Adrenal gland (tissue), 12 donors: ENCODE results near the gene FAM163B. TPM values are rescaled to one million over a fixed set of nuclear protein-coding genes. Genes with fewer than 3 reads are reported as not detected.

Experiments used
- DNase-seq, 7 donors: peaks; one replicate each; pipeline ENCODE4 v3.0.0-alpha.2; 2019 to 2020
- H3K27ac ChIP-seq, 5 donors: fragments of 200-600 bp; sonication (generic) in 4 of 5; 1 replicate in 3 of 5; 2 replicates in 2 of 5; pipeline versions ENCODE4 v1.5.1 to v1.8.0; 2016 to 2020; ENCODE audit warnings: mild to moderate bottlenecking in 1 of 5
- H3K27me3 ChIP-seq: fragments of 200-600 bp; 2 replicates; pipeline ENCODE4 v1.8.0; 2021
- H3K36me3 ChIP-seq, 2 donors: fragments of 200-600 bp; replicated peaks in 1 of 2; 1 replicate in 1 of 2; 2 replicates in 1 of 2; pipeline versions ENCODE4 v1.5.1 to v1.8.0; 2018 to 2022
- H3K4me1 ChIP-seq, 2 donors: fragments of 200-600 bp; replicated peaks in 1 of 2; 1 replicate in 1 of 2; 2 replicates in 1 of 2; pipeline versions ENCODE4 v1.5.1 to v1.8.0; 2018 to 2021
- H3K4me3 ChIP-seq, 4 donors: fragments of 200-600 bp; sonication (generic) in 3 of 4; one replicate each; pipeline ENCODE4 v1.5.1; 2016 to 2018
- H3K9me3 ChIP-seq, 3 donors: fragments of 200-600 bp; sonication (generic) in 1 of 3; replicated peaks in 1 of 3; 1 replicate in 2 of 3; 2 replicates in 1 of 3; pipeline versions ENCODE4 v1.5.1 to v1.8.0; 2016 to 2021
- POLR2A ChIP-seq, 2 donors: fragments of 450-650 bp; IDR thresholded peaks; one replicate each; pipeline ENCODE4 v1.6.1; 2017; ENCODE audit warnings: antibody characterized with exemption in 2 of 2, mild to moderate bottlenecking in 2 of 2, moderate library complexity in 1 of 2
- WGBS, 4 donors: extraction: QIAGEN DNeasy Blood & Tissue Kit in 2 of 4; methylation state at CpG; one replicate each; pipeline versions ENCODE4 v1.1.5 to v1.1.7; 2013 to 2017; 5-methylcytosine and 5-hydroxymethylcytosine counted together
- intact Hi-C, 2 donors: fragments of 100-400 bp; cut with DNase I; formaldehyde crosslinking; loops; one replicate each; pipeline versions ENCODE4 v1.14.1 to v1.15.0; 2022 to 2023
- polyA plus RNA-seq, 3 donors: library from polyadenylated mRNA; stranded (reverse); fragments of 200-250 nt in 2 of 3; fragments of 350-450 nt in 1 of 3; fragmentation: Illumina TruSeq in 1 of 3; extraction: RNeasy Lipid Tissue Mini Kit (QIAGEN cat#74804) in 1 of 3; gene quantifications; one replicate each; pipeline ENCODE4 v1.2.3, GENCODE V29; 2013 to 2014
- total RNA-seq, 9 donors: library from RNA; depleted of rRNA in 4 of 9; stranded (reverse); fragments of >200 nt in 4 of 9; fragments of 120-200 nt in 1 of 9; fragmentation: NEBNext Ultra II Directional in 1 of 9; extraction: Animal tissue kit (Norgen Biotek cat#: 25700) in 1 of 9; gene quantifications; one replicate each; pipeline versions ENCODE4 v1.1.0 to v1.2.4, GENCODE V29; 2013 to 2023
- TF ChIP-seq, protein P1 (sequence below), 6 experiments: fragments of 450-650 bp in 4 of 6; fragments of 200-600 bp in 2 of 6; sonication (generic) in 1 of 6; IDR thresholded peaks; 1 replicate in 5 of 6; 2 replicates in 1 of 6; pipeline versions ENCODE4 v1.5.1 to v1.8.0; 2016 to 2021; ENCODE audit warnings: antibody characterized with exemption in 6 of 6, mild to moderate bottlenecking in 2 of 6, moderate library complexity in 1 of 6
- donor health status: healthy with polysubstance abuse.
- donor health status: Bipolar disorder and iron deficiency.
- donor health status: DM: yes; HTN: yes; CAD: no.
- donor health status: DM: no; HTN: no; CAD: no.
- donor health status: DM: no; HTN: no; CAD: no.
- donor health status: DM: yes; HTN: yes; CAD: no.

FAM163B gene
- total and polyA plus RNA-seq, 12 donors: 0.72 to 14.3 (median 2.5) TPM

DNA sequence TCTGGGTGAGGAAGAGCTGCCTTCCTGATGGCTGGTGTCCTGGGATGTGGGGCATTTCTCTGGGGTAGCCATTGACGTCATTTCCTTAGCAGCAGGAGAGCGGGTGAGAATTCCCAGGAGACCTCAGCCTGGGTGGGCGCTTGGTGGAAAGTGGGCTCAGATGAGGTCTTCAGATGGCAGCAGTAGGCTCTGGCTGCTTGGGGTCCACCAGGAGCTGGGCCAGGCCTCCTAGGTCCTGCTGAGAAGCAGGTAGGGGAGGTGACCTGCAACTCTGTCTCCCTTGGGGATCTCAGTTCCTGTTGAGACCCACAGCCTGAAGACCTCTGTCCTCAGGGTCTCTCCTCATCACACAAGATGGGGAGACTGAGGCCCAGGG lies 31.5 kb downstream of the FAM163B start:
- Histone ChIP-seq H3K36me3 (no peaks in the 10 kb centered on the region), H3K27me3 (no peaks in the 10 kb centered on the region), H3K9me3 (no peaks in the 10 kb centered on the region), H3K4me1 (no peaks in the 10 kb centered on the region), H3K4me3 (no peak overlapping the region), H3K27ac (peak overlapping the region in 2 of 5 donors; percentile 59 to 75)
- TF ChIP-seq POLR2A (IDR thresholded peaks at IDR 0.05): no peak
- TF ChIP-seq, protein P1, sequence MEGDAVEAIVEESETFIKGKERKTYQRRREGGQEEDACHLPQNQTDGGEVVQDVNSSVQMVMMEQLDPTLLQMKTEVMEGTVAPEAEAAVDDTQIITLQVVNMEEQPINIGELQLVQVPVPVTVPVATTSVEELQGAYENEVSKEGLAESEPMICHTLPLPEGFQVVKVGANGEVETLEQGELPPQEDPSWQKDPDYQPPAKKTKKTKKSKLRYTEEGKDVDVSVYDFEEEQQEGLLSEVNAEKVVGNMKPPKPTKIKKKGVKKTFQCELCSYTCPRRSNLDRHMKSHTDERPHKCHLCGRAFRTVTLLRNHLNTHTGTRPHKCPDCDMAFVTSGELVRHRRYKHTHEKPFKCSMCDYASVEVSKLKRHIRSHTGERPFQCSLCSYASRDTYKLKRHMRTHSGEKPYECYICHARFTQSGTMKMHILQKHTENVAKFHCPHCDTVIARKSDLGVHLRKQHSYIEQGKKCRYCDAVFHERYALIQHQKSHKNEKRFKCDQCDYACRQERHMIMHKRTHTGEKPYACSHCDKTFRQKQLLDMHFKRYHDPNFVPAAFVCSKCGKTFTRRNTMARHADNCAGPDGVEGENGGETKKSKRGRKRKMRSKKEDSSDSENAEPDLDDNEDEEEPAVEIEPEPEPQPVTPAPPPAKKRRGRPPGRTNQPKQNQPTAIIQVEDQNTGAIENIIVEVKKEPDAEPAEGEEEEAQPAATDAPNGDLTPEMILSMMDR (IDR thresholded peaks at IDR 0.05): no peak
- intact Hi-C loops: loop anchor here in 1 of 2 donors (10.0 kb wide), 1 partner anchor 137 kb away; no protein-coding TSS in a partner anchor
- 69 to 85% (median 75%) methylated on average over 3 of the region's 3 CpGs for WGBS, 4 donors
- no peak for DNase-seq

DNA sequence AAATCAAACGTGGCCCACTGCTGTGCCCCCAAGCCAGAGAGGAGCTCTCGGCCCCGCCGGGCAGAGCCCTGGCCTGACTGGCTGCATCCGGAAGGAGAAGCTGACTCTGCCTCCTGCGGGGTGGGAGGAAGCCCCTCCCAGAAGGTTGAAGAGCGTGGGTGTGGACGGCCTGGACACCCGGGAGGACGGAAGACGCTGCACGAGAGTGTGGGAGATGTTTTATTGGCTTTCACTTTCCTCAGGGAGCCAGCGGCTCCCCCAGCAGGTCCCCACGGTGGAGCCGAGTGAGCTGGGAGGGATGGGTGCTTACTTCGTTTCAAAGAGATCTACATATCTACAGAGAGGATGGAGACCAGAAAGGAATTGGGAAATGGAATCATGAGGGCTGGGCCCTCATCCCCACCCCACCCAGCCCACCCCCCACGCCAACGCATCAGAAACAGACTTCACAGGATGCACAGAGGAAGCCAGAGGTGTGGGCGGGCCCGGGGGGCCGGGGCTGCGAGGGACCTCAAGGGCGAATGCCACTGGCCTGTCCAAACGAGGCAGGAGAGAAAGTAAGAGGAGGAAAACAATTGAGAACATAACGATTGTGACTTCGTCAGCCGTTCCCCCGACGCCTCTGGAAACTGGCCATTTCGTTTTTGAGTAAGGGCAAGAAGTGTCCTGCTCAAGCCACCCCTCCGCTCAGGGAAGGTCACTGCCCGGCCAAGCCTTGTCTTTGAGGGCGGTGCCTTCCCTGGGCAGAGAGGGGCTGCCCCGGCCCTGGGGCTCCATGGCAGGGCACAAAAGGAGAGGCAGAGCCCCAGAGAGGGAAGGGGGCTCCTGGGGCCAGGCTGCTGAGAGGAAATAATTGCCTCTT lies 32.1 kb downstream of the FAM163B start:
- Histone ChIP-seq H3K27me3 (no peaks in the 10 kb centered on the region), H3K27ac (peak overlapping the region in 2 of 5 donors; percentile 59 to 75), H3K4me1 (no peaks in the 10 kb centered on the region), H3K36me3 (no peaks in the 10 kb centered on the region), H3K9me3 (no peaks in the 10 kb centered on the region), H3K4me3 (no peak overlapping the region)
- 41 to 47% (median 43%) methylated on average over 25 to 34 of the region's 34 CpGs for WGBS, 4 donors
- peak in 4 of 7 donors; percentile 26 to 69 (median 42) for DNase-seq
- intact Hi-C loops: loop anchor here in 1 of 2 donors (10.0 kb wide), 1 partner anchor 138 kb away; no protein-coding TSS in a partner anchor
- TF ChIP-seq, protein P1 (IDR thresholded peaks at IDR 0.05): no peak
- peak in 1 of 2 donors; percentile 36 for TF ChIP-seq POLR2A (IDR thresholded peaks at IDR 0.05)

DNA sequence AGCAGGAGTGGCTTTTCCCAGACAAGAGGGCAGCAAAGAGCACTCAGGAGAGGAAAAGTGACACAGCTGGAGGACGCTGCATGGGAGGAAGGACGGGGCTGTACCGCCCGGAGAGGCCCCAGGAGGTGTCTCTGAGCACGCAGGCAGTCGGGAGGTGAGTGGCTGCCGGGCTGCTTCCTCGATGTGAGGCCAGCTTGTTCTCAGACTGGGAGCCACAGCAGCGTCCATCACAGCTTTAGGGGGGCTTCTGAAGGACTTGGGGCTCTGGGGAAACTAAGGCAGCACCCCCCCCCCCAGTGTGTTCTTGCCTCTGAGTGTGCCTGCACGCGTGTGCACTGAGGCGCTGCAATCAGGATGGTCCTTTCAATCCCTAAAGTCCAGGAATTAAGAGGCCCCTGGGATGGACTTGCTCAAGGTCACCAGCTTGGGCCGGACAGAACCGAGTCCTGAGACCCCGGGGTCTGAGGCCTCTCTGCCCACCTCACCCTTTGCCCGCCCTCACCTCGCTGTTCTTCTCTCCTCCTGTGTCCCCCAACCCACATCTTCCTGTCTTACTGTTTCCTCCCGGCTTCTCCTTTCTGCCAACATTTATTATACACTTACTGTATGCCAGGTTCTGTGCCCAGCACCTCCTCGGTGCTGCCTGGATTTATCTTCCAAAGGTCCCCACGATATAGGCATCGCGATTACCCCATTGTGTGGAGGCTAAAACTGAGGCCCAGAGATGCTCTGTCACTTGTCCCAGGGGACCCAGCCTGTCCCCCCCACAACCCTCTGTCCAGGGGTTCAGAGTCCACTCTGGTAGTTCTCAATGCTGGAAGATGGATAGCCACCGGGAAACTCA lies 32.9 kb downstream of the FAM163B start:
- Histone ChIP-seq H3K4me1 (no peaks in the 10 kb centered on the region), H3K27ac (peak overlapping the region in 2 of 5 donors; percentile 59 to 75), H3K4me3 (no peak overlapping the region), H3K36me3 (no peaks in the 10 kb centered on the region), H3K27me3 (no peaks in the 10 kb centered on the region), H3K9me3 (no peaks in the 10 kb centered on the region)
- no peak for TF ChIP-seq POLR2A (IDR thresholded peaks at IDR 0.05)
- TF ChIP-seq, protein P1 (IDR thresholded peaks at IDR 0.05): no peak
- no peak for DNase-seq
- WGBS, 4 donors: 54 to 59% (median 58%) methylated on average over 10 to 23 of the region's 23 CpGs
- intact Hi-C loops: loop anchor here in 1 of 2 donors (10.0 kb wide), 1 partner anchor 139 kb away; no protein-coding TSS in a partner anchor
